GM12891 (cell line): ENCODE measurements around the gene NHLRC2.

Experiments used
- POLR2AphosphoS5 ChIP-seq: IDR thresholded peaks from 2 replicates; pipeline ENCODE4 v1.6.1; 2011; ENCODE audit warnings: low read depth, low read length, control low read depth
- TAF1 ChIP-seq: IDR thresholded peaks from 2 replicates; pipeline ENCODE4 v1.6.1; 2011; ENCODE audit warnings: low read depth, low read length, control low read depth

DNA sequence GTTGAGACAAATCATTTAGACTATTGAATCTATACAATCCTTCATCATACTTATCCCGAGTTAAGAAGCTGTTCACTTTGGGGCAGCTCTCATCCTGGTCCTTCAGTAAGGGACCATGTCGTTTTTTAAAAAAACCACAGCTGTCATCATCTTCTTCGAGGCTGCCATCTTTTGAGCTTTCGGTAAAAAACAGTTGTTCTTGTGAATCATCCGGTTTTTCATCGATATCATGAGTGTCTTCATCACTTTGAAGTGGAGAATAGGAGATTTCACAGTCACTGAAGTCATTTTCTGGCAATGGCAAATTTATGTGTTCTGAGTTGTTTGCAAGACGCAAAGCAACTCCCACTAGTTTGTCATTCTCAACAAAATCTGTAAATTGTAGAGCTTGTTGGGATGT lies 4.5 kb upstream of the NHLRC2 start:
- TF ChIP-seq POLR2AphosphoS5 (no peak), TAF1 (no peak)
